ENCODE data around the gene SELENOO.

SELENOO gene

DNA sequence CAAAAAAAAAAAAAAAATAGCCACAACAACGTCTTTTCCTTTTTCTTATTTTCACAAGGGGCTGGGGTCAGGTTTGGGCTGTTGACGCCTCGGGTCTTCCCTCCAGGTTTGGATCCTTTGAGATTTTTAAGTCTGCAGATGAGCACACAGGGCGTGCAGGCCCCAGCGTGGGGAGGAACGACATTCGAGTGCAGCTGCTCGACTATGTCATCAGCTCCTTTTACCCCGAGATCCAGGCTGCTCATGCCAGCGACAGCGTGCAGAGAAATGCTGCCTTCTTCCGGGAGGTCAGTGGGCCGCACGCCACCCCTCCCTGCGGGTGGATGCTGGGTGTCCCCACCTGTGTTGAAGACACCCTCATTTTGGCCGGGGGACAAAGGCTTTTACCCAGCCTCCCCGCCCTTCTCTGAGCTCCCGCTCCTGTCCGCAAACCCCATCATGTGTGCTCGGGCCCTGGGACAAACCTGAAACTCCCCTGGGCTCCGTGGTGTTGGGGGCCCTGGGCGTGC is 7.7 kb downstream of the SELENOO start:
- Histone ChIP-seq H3K4me1 (ENCODE audit: insufficient read depth, low read length) (no peaks in the 10 kb centered on the region), H3K36me3 (ENCODE audit: insufficient read depth, low read length) (peaks cover 54% of the 10 kb centered on the region), H3K9ac (ENCODE audit: low read length) (no peak overlapping the region)

DNA sequence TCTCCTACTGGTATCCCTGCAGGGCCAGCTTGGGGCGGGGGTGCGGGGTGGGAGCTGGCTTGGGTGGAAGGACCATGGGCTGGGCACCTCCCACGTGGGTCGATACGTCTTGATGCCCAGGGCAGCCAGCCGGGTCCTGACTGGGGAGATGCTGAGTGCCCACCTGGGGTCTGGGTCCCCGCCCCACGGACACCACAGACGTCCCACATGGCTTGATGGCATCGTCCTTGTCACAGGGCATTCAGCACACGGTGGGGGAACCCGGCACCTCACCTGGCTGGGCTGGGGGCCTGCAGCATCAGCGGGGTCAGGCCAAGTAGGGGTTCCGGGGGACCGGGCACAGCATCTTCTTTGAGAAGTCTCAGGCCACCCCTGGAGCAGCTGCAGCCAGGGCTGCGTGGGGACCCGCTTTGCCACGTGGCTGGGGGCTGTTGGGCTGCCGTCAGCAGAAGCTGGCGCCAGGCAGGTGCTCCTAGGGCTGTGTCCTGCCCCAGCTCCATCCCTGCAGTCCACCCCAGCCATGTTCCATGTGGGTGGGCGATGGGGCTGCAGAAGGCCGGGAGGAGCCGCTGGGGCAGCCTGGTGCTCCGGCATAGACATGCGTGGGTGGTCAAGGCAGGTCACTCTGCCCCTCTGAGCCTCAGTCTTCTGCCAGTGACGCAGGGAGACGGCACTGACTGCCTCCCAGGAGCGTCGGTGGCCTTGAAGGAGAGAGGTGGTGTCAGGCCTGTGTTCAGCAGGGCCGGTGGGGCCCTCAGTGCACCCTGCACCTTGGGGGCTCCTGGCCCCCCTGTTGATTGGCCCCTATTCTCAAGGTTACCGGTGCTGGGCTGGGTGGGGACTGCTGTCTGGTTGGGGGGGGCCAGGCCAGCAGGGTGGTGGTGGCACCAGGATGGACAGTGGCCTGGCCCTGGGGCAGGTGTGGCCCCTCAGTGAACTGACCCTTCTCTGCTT is 8.4 kb downstream of the SELENOO start:
- H3K9me3 ChIP-seq (ENCODE audit: low read length) = no peaks in the 10 kb centered on the region
- H3K36me3 ChIP-seq (ENCODE audit: insufficient read depth, low read length) = peaks cover 50% of the 10 kb centered on the region
- no peaks in the 10 kb centered on the region for H3K4me1 ChIP-seq (ENCODE audit: insufficient read depth, low read length)
- no peak overlapping the region for H3K9ac ChIP-seq (ENCODE audit: low read length)
- no peak overlapping the region for H3K27ac ChIP-seq (ENCODE audit: low read depth, low read length)
- H3K4me3 ChIP-seq (ENCODE audit: low read depth in 1 of 2, low read length in 2 of 2) = no peak overlapping the region
- H3K27me3 ChIP-seq (ENCODE audit: control insufficient read depth in 1 of 2, insufficient read depth in 2 of 2, low read length in 2 of 2) = no peaks in the 10 kb centered on the region

More for the DNA sequence above, 7.7 kb downstream of the SELENOO start:
- Histone ChIP-seq H3K27ac (ENCODE audit: low read depth, low read length) (no peak overlapping the region), H3K4me3 (ENCODE audit: low read depth in 1 of 2, low read length in 2 of 2) (no peak overlapping the region), H3K27me3 (ENCODE audit: control insufficient read depth in 1 of 2, insufficient read depth in 2 of 2, low read length in 2 of 2) (no peaks in the 10 kb centered on the region), H3K9me3 (ENCODE audit: low read length) (no peaks in the 10 kb centered on the region)

DNA sequence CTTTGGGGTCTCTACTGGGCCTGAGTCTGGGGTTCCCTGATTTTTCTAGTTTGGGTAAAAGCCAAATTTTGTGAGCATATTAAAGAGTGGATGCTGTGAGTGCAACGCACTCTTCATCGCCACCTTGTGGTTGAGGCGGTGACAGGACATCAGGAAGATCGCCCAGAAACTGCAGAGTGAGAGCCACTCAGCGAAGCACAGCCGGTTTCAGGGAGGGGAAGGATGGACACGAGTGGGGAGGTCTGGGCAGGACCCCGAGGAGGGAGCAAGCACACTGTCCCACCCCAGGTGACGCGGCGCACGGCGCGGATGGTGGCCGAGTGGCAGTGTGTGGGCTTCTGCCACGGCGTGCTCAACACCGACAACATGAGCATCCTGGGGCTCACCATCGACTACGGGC is 9.1 kb downstream of the SELENOO start:
- no peaks in the 10 kb centered on the region for H3K9me3 ChIP-seq (ENCODE audit: low read length)
- no peaks in the 10 kb centered on the region for H3K27me3 ChIP-seq (ENCODE audit: control insufficient read depth in 1 of 2, insufficient read depth in 2 of 2, low read length in 2 of 2)
- H3K36me3 ChIP-seq (ENCODE audit: insufficient read depth, low read length) = peaks cover 53% of the 10 kb centered on the region
- H3K4me1 ChIP-seq (ENCODE audit: insufficient read depth, low read length) = no peaks in the 10 kb centered on the region
- H3K27ac ChIP-seq (ENCODE audit: low read depth, low read length) = no peak overlapping the region
- H3K4me3 ChIP-seq (ENCODE audit: low read depth in 1 of 2, low read length in 2 of 2) = no peak overlapping the region
- no peak overlapping the region for H3K9ac ChIP-seq (ENCODE audit: low read length)

DNA sequence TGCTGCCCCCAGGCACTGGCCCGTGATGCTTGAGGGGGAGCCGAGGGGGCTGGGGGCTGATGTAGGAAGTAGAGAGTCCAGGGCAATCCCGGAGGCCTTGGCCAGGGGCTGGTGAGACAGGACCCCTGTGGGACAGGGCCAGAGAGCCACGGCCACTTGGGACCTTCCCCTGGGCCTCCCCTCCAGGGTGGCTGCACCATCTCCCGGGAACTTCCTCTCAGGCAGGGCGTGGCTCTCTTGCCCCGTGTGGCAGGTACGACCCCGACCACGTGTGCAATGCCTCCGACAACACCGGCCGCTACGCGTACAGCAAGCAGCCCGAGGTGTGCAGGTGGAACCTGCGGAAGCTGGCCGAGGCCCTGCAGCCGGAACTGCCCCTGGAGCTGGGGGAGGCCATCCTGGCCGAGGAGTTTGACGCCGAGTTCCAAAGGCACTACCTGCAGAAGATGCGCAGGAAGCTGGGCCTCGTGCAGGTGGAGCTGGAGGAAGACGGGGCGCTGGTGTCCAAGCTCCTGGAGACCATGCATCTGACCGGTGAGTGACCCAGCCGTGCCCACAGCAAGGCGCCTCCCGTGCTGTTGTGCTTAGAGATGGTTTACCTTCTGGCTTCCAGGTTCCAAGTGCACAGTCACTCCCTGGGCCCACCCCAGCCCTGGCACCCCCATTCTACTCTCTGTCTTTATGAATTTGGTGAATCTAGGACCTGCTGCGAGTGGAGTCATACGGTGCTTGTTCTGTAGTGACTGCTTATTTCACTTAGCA is 9.7 kb downstream of the SELENOO start:
- H3K9ac ChIP-seq (ENCODE audit: low read length) = no peak overlapping the region
- H3K9me3 ChIP-seq (ENCODE audit: low read length) = no peaks in the 10 kb centered on the region
- no peaks in the 10 kb centered on the region for H3K27me3 ChIP-seq (ENCODE audit: control insufficient read depth in 1 of 2, insufficient read depth in 2 of 2, low read length in 2 of 2)
- H3K4me3 ChIP-seq (ENCODE audit: low read depth in 1 of 2, low read length in 2 of 2) = no peak overlapping the region
- no peak overlapping the region for H3K27ac ChIP-seq (ENCODE audit: low read depth, low read length)
- H3K4me1 ChIP-seq (ENCODE audit: insufficient read depth, low read length) = no peaks in the 10 kb centered on the region
- H3K36me3 ChIP-seq (ENCODE audit: insufficient read depth, low read length) = peaks cover 54% of the 10 kb centered on the region

DNA sequence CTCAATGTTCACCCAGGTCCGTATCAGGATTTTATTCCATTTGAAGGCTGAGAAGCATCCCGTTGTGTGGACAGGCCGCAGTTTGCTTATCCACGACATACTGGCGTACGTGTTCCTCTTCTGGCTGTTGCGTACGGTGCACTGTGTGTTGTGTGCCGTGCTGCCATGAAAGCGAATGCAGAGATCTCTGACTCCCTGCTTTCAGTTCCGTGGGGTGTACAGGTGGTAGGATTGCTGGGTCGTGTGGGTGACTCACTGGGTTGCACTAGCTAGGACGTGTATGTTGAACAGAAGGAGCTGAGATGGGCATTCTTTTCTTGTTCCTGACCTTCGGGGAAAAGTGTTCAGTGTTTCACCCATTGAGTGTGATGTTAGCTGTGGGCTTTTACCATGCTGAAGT is 10.3 kb downstream of the SELENOO start:
- Histone ChIP-seq H3K4me1 (ENCODE audit: insufficient read depth, low read length) (no peaks in the 10 kb centered on the region), H3K36me3 (ENCODE audit: insufficient read depth, low read length) (peaks cover 56% of the 10 kb centered on the region), H3K9me3 (ENCODE audit: low read length) (no peaks in the 10 kb centered on the region), H3K27ac (ENCODE audit: low read depth, low read length) (no peak overlapping the region), H3K27me3 (ENCODE audit: control insufficient read depth in 1 of 2, insufficient read depth in 2 of 2, low read length in 2 of 2) (no peaks in the 10 kb centered on the region), H3K9ac (ENCODE audit: low read length) (no peak overlapping the region), H3K4me3 (ENCODE audit: low read depth in 1 of 2, low read length in 2 of 2) (no peak overlapping the region)

DNA sequence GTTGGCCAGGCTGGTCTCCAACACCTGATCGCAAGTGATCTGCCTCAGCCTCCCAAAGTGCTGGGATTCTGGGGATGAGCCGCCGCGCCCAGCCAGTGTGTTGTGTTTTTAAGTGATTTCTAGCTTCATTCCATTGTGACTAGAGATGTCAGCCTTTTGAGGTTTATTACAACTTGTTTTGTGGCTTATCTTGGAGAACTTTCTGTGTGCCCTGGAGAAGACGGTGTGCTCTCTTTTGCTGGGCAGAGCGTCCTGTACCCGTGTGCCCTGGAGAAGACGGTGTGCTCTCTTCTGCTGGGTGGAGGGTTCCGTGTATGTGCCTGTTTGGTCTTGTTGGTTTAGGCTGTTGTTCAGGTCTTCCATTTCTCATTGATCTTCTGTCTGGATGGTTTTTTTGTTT is 12.5 kb downstream of the SELENOO start:
- no peak overlapping the region for H3K27ac ChIP-seq (ENCODE audit: low read depth, low read length)
- peaks cover 60% of the 10 kb centered on the region for H3K36me3 ChIP-seq (ENCODE audit: insufficient read depth, low read length)
- no peak overlapping the region for H3K9ac ChIP-seq (ENCODE audit: low read length)
- H3K4me1 ChIP-seq (ENCODE audit: insufficient read depth, low read length) = no peaks in the 10 kb centered on the region
- H3K4me3 ChIP-seq (ENCODE audit: low read depth in 1 of 2, low read length in 2 of 2) = no peak overlapping the region
- H3K9me3 ChIP-seq (ENCODE audit: low read length) = no peaks in the 10 kb centered on the region
- no peaks in the 10 kb centered on the region for H3K27me3 ChIP-seq (ENCODE audit: control insufficient read depth in 1 of 2, insufficient read depth in 2 of 2, low read length in 2 of 2)

DNA sequence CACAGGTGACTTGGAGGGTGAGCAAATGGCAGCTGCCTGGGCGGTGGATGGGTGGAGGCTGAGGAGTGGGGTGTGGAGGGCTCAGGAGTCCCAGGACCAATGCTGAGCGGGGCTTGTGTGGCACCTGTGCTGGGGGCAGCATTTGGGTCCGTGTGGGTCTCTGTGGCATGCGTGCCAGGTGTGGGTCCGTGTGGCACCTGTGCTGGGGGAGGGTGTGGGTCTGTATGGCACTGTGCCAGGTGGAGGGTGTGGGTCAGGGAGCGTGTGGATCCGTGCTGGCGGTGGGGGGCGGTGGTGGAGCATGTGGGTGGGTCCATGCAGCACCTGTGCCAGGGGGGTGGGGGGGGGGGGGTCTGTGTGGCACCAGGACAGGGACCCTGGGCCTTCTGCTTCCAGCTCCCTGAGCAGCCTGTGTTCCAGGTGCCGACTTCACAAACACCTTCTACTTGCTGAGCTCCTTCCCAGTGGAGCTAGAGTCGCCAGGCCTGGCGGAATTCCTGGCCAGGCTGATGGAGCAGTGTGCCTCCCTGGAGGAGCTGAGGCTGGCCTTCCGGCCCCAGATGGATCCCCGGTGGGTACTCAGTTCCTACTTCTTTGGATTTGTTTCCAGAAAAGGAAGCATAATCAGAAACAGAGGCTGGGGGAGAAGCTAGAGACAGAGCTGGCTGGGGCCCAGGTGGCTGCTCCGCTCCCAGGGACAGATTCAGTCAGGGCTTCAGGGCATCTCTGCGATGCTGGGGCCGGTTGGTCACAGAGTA is 14.7 kb downstream of the SELENOO start:
- H3K4me1 ChIP-seq (ENCODE audit: insufficient read depth, low read length) = no peaks in the 10 kb centered on the region
- H3K9ac ChIP-seq (ENCODE audit: low read length) = no peak overlapping the region
- H3K4me3 ChIP-seq (ENCODE audit: low read depth in 1 of 2, low read length in 2 of 2) = no peak overlapping the region
- H3K9me3 ChIP-seq (ENCODE audit: low read length) = no peaks in the 10 kb centered on the region
- H3K27me3 ChIP-seq (ENCODE audit: control insufficient read depth in 1 of 2, insufficient read depth in 2 of 2, low read length in 2 of 2) = no peaks in the 10 kb centered on the region
- H3K36me3 ChIP-seq (ENCODE audit: insufficient read depth, low read length) = peaks cover 64% of the 10 kb centered on the region
- no peak overlapping the region for H3K27ac ChIP-seq (ENCODE audit: low read depth, low read length)

DNA sequence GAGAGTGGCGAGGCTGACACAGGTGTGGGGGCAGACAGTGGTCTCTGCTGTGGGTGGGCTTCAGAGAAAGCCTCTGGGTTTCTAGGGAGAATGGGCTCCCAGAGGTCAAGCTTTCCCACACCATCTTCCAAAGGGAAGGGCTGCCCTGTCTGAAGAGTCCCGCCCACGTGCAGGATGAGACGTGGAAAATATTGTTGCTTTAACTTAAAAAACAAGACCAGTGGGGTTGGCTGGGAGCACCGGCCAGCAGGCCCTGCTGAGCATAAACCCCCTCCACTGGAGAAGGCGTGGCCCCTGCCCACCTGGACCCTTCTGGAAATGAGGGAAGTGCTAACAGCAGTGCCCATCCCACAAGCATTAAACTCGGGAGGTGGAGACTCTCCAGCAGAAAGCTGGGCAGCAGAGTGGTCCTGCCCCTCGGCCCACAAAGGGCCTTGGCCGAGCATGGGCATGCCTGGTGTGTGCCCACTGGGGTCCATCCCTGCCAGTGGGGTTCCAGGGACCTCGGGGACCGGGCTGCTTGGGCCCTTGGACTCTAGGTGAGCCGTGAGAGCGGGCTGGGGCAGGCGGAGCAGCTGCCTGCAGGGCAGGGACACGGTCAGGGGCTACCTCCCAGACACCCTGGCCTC is 15.4 kb downstream of the SELENOO start:
- no peaks in the 10 kb centered on the region for H3K9me3 ChIP-seq (ENCODE audit: low read length)
- no peaks in the 10 kb centered on the region for H3K4me1 ChIP-seq (ENCODE audit: insufficient read depth, low read length)
- no peak overlapping the region for H3K9ac ChIP-seq (ENCODE audit: low read length)
- no peaks in the 10 kb centered on the region for H3K27me3 ChIP-seq (ENCODE audit: control insufficient read depth in 1 of 2, insufficient read depth in 2 of 2, low read length in 2 of 2)
- no peak overlapping the region for H3K4me3 ChIP-seq (ENCODE audit: low read depth in 1 of 2, low read length in 2 of 2)
- peaks cover 64% of the 10 kb centered on the region for H3K36me3 ChIP-seq (ENCODE audit: insufficient read depth, low read length)
- no peak overlapping the region for H3K27ac ChIP-seq (ENCODE audit: low read depth, low read length)

DNA sequence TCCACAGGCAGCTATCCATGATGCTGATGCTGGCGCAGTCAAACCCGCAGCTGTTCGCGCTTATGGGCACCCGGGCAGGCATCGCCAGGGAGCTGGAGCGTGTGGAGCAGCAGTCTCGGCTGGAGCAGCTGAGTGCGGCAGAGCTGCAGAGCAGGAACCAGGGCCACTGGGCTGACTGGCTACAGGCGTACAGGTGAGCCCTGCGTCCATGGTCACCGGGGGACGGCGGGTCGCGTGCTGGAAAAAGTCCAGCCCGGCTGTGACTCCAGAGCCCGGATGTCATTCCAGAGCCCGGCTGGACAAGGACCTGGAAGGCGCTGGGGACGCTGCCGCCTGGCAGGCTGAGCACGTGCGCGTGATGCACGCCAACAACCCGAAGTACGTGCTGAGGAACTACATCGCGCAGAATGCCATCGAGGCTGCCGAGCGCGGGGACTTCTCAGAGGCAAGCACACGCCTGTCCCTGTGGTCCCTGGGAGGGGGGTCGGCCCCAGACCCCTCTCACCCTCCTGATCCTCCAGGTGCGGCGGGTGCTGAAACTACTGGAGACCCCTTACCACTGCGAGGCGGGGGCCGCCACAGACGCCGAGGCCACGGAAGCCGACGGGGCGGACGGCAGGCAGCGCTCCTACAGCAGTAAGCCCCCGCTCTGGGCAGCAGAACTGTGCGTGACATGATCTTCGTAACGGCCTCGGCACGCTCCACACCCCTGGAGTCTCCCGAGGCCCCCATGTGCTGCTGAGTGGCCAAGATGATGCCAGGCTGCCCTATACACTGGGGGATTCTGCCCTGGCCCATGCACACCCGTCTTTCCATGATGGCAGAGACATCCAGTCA is 16.1 kb downstream of the SELENOO start:
- Histone ChIP-seq H3K27ac (ENCODE audit: low read depth, low read length) (no peak overlapping the region), H3K9ac (ENCODE audit: low read length) (no peak overlapping the region), H3K4me1 (ENCODE audit: insufficient read depth, low read length) (no peaks in the 10 kb centered on the region), H3K36me3 (ENCODE audit: insufficient read depth, low read length) (peaks cover 69% of the 10 kb centered on the region), H3K27me3 (ENCODE audit: control insufficient read depth in 1 of 2, insufficient read depth in 2 of 2, low read length in 2 of 2) (no peaks in the 10 kb centered on the region), H3K4me3 (ENCODE audit: low read depth in 1 of 2, low read length in 2 of 2) (no peak overlapping the region), H3K9me3 (ENCODE audit: low read length) (no peaks in the 10 kb centered on the region)

DNA sequence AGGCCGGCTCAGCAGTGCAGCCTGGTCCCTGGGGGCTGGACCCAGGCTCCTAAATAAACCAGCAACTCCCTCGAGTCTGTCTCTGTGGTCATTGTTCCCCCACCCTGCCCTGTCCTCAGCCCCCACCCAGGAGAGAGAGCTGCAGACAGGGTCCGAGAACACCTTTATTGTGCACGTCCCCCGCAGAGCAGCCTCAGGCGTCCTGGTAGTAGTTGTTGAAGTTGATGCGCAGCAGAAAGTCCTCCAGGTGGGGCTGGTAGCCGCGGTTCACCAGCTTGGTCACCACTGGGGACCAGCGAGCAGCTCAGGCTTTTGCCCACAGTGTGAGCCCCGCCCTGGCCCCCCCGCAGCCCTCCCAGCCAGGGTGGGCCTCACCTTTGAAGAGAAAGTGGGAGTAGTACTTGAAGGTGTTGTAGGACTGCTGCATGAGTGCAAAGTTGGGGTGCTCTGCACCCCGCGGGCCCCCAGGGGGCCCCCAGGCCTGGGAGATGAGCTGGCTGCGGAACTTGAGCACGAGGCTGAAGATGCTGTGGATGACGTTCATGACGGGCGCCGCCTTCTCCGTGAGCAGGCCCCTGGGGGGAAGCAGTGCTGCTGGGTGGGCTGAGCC is 16.8 kb downstream of the SELENOO start:
- Histone ChIP-seq H3K27me3 (ENCODE audit: control insufficient read depth in 1 of 2, insufficient read depth in 2 of 2, low read length in 2 of 2) (no peaks in the 10 kb centered on the region), H3K9me3 (ENCODE audit: low read length) (no peaks in the 10 kb centered on the region), H3K27ac (ENCODE audit: low read depth, low read length) (no peak overlapping the region), H3K9ac (ENCODE audit: low read length) (no peak overlapping the region), H3K4me3 (ENCODE audit: low read depth in 1 of 2, low read length in 2 of 2) (no peak overlapping the region), H3K4me1 (ENCODE audit: insufficient read depth, low read length) (no peaks in the 10 kb centered on the region), H3K36me3 (ENCODE audit: insufficient read depth, low read length) (peaks cover 69% of the 10 kb centered on the region)

All from muscle layer of colon (tissue), 2 donors.